Loucy (cell line): ENCODE data around the gene NRSN1.

Experiments
- H2AFZ ChIP-seq: fragments of 200-600 bp; sonication (generic); 2 replicates; pipeline ENCODE4 v1.6.0; 2016; ENCODE audit warnings: antibody characterized with exemption, mild to moderate bottlenecking, low read length, moderate library complexity
- H3F3A ChIP-seq: fragments of 200-600 bp; 2 replicates; pipeline ENCODE4 v1.6.0; 2016; ENCODE audit warnings: antibody characterized with exemption, low read depth, mild to moderate bottlenecking
- H3K27me3 ChIP-seq: fragments of 200-600 bp; sonication (generic); 2 replicates; pipeline ENCODE4 v1.6.1; 2014; ENCODE audit warnings: low read length, mild to moderate bottlenecking; ENCODE audit not compliant: insufficient read depth, poor library complexity, severe bottlenecking
- H3K36me3 ChIP-seq: fragments of 200-600 bp; sonication (generic); 2 replicates; pipeline ENCODE4 v1.6.1; 2016; ENCODE audit warnings: low read length; ENCODE audit not compliant: insufficient read depth
- H3K4me1 ChIP-seq: fragments of 200-600 bp; sonication (generic); 2 replicates; pipeline ENCODE4 v1.5.1; 2014; ENCODE audit warnings: low read length, mild to moderate bottlenecking; ENCODE audit not compliant: insufficient read depth, poor library complexity, severe bottlenecking
- H3K4me2 ChIP-seq: fragments of 200-600 bp; sonication (generic); 2 replicates; pipeline ENCODE4 v1.6.0; 2014; ENCODE audit warnings: antibody characterized with exemption, low read length, low read depth, mild to moderate bottlenecking; ENCODE audit not compliant: poor library complexity, severe bottlenecking
- H3K4me3 ChIP-seq: fragments of 200-600 bp; sonication (generic); 2 replicates; pipeline ENCODE4 v1.5.1; 2014; ENCODE audit warnings: low read length, mild to moderate bottlenecking, mixed read lengths; ENCODE audit not compliant: poor library complexity, severe bottlenecking
- H3K79me2 ChIP-seq: fragments of 200-600 bp; sonication (generic); 2 replicates; pipeline ENCODE4 v1.6.1; 2014; ENCODE audit warnings: low read length; ENCODE audit not compliant: insufficient read depth
- H3K9ac ChIP-seq: fragments of 200-600 bp; sonication (generic); 2 replicates; pipeline ENCODE4 v1.6.0; 2014; ENCODE audit warnings: mild to moderate bottlenecking, low read depth, low read length, moderate library complexity; ENCODE audit not compliant: poor library complexity, severe bottlenecking
- H3K9me2 ChIP-seq: fragments of 200-600 bp; sonication (generic); replicated peaks from 2 replicates; pipeline ENCODE4 v1.6.1; 2016; ENCODE audit warnings: low read depth, low read length, mixed read lengths
- H3K9me3 ChIP-seq: fragments of 200-600 bp; sonication (generic); 2 replicates; pipeline ENCODE4 v1.6.1; 2014; ENCODE audit warnings: mild to moderate bottlenecking, antibody characterized with exemption, low read length, low read depth; ENCODE audit not compliant: insufficient read depth
- H4K20me1 ChIP-seq: fragments of 200-600 bp; sonication (generic); 2 replicates; pipeline ENCODE4 v1.6.0; 2014; ENCODE audit warnings: antibody characterized with exemption, low read length, mild to moderate bottlenecking; ENCODE audit not compliant: insufficient read depth, poor library complexity, severe bottlenecking
- EZH2phosphoT487 ChIP-seq: fragments of 200-600 bp; IDR thresholded peaks from 2 replicates; pipeline ENCODE4 v1.6.1; 2018; ENCODE audit warnings: antibody characterized with exemption, mild to moderate bottlenecking, moderate library complexity, borderline replicate concordance
- TF ChIP-seq, protein P1 (sequence below): fragments of 200-600 bp; sonication (generic); conservative IDR thresholded peaks from 2 replicates; pipeline ENCODE4 v1.5.1; 2014; ENCODE audit warnings: mild to moderate bottlenecking, antibody characterized with exemption, low read length

Gene NRSN1

DNA sequence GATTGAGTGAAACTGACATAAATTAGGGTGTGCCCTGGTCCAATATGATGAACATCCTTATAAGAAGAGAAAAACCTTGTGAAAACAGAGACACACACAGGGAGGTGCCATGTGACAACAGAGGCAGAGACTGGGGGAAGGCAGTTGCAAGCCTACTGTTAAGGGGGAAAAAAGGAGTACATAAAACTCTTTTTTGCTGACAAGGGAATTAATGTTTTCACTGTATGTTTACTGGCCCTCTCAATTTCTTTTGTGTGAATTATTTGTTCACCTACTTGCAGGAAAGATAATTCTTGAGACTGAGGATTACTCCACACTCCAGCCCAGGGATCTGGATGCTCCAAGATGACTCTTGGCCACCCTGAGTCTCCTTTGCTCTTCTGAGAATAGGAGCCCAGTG is 12.1 kb upstream of the NRSN1 start:
- Histone ChIP-seq H3K27me3 (no peaks in the 10 kb centered on the region), H3K9ac (no peak overlapping the region)

GRCh38 chr6:24117021-24117420 is 9.0 kb upstream of the NRSN1 start:
- H3K9ac ChIP-seq: no peak overlapping the region
- H3K9me3 ChIP-seq: no peaks in the 10 kb centered on the region
- H3K79me2 ChIP-seq: no peaks in the 10 kb centered on the region
- H3K4me2 ChIP-seq: no peak overlapping the region
- H3K4me1 ChIP-seq: no peaks in the 10 kb centered on the region
- no peak overlapping the region for H2AFZ ChIP-seq
- H3K9me2 ChIP-seq: no peaks in the 10 kb centered on the region
- no peaks in the 10 kb centered on the region for H4K20me1 ChIP-seq
- H3K36me3 ChIP-seq: no peaks in the 10 kb centered on the region
- H3K4me3 ChIP-seq: no peak overlapping the region
- no peaks in the 10 kb centered on the region for H3K27me3 ChIP-seq
- TF ChIP-seq EZH2phosphoT487: no peak
- TF ChIP-seq, protein P1, sequence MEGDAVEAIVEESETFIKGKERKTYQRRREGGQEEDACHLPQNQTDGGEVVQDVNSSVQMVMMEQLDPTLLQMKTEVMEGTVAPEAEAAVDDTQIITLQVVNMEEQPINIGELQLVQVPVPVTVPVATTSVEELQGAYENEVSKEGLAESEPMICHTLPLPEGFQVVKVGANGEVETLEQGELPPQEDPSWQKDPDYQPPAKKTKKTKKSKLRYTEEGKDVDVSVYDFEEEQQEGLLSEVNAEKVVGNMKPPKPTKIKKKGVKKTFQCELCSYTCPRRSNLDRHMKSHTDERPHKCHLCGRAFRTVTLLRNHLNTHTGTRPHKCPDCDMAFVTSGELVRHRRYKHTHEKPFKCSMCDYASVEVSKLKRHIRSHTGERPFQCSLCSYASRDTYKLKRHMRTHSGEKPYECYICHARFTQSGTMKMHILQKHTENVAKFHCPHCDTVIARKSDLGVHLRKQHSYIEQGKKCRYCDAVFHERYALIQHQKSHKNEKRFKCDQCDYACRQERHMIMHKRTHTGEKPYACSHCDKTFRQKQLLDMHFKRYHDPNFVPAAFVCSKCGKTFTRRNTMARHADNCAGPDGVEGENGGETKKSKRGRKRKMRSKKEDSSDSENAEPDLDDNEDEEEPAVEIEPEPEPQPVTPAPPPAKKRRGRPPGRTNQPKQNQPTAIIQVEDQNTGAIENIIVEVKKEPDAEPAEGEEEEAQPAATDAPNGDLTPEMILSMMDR: no peak
- H3F3A ChIP-seq: no peaks in the 10 kb centered on the region

More for the DNA sequence above, 12.1 kb upstream of the NRSN1 start:
- Histone ChIP-seq H3K9me2 (no peaks in the 10 kb centered on the region), H3K36me3 (no peaks in the 10 kb centered on the region), H3F3A (no peaks in the 10 kb centered on the region), H3K4me3 (no peak overlapping the region), H2AFZ (no peak overlapping the region), H3K4me1 (no peaks in the 10 kb centered on the region), H3K4me2 (no peak overlapping the region), H3K9me3 (no peaks in the 10 kb centered on the region), H4K20me1 (no peaks in the 10 kb centered on the region), H3K79me2 (no peaks in the 10 kb centered on the region)
- TF ChIP-seq, protein P1: no peak
- no peak for TF ChIP-seq EZH2phosphoT487

GRCh38 chr6:24122139-24122538 is 3.9 kb upstream of the NRSN1 start:
- Histone ChIP-seq H3K4me2 (no peak overlapping the region), H3K9me3 (no peaks in the 10 kb centered on the region), H4K20me1 (no peaks in the 10 kb centered on the region), H3K27me3 (no peaks in the 10 kb centered on the region), H3K36me3 (no peaks in the 10 kb centered on the region), H2AFZ (no peak overlapping the region), H3K79me2 (no peaks in the 10 kb centered on the region), H3K4me1 (no peaks in the 10 kb centered on the region), H3K9me2 (no peaks in the 10 kb centered on the region), H3K4me3 (no peak overlapping the region), H3K9ac (no peak overlapping the region), H3F3A (no peaks in the 10 kb centered on the region)
- TF ChIP-seq EZH2phosphoT487: no peak
- TF ChIP-seq, protein P1: no peak
